HL-60 (cell line): ENCODE results near the gene COPB1.

Experiments
- GABPA ChIP-seq: IDR thresholded peaks from 2 replicates; pipeline ENCODE4 v1.6.1; 2012; ENCODE audit warnings: low read depth
- POLR2AphosphoS5 ChIP-seq: IDR thresholded peaks from 2 replicates; pipeline ENCODE4 v1.6.1; 2012; ENCODE audit warnings: low read depth
- REST ChIP-seq: IDR thresholded peaks from 2 replicates; pipeline ENCODE4 v1.6.1; 2012; ENCODE audit warnings: low read depth; ENCODE audit not compliant: insufficient replicate concordance
- SPI1 ChIP-seq: IDR thresholded peaks from 2 replicates; pipeline ENCODE4 v1.6.1; 2012; ENCODE audit warnings: low read depth, mild to moderate bottlenecking, borderline replicate concordance
- TF ChIP-seq, protein P1 (sequence below): IDR thresholded peaks from one replicate; pipeline ENCODE4 v1.5.1; 2011; ENCODE audit warnings: low read length, control low read depth, inconsistent platforms; ENCODE audit not compliant: insufficient read depth

- TF ChIP-seq, protein P1, sequence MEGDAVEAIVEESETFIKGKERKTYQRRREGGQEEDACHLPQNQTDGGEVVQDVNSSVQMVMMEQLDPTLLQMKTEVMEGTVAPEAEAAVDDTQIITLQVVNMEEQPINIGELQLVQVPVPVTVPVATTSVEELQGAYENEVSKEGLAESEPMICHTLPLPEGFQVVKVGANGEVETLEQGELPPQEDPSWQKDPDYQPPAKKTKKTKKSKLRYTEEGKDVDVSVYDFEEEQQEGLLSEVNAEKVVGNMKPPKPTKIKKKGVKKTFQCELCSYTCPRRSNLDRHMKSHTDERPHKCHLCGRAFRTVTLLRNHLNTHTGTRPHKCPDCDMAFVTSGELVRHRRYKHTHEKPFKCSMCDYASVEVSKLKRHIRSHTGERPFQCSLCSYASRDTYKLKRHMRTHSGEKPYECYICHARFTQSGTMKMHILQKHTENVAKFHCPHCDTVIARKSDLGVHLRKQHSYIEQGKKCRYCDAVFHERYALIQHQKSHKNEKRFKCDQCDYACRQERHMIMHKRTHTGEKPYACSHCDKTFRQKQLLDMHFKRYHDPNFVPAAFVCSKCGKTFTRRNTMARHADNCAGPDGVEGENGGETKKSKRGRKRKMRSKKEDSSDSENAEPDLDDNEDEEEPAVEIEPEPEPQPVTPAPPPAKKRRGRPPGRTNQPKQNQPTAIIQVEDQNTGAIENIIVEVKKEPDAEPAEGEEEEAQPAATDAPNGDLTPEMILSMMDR: no peak
- TF ChIP-seq POLR2AphosphoS5: no peak
- no peak for TF ChIP-seq REST
- TF ChIP-seq GABPA: no peak
- TF ChIP-seq SPI1: no peak
Measured at GRCh38 chr11:14500181-14500651, 605 bp upstream of the COPB1 start.
